ENCODE measurements around the gene FNTB. TPM values are rescaled to one million over a fixed set of nuclear protein-coding genes. Genes with fewer than 3 reads are reported as not detected.

FNTB gene
- total and polyA plus RNA-seq, 2 of the 8 experiments (the other 6 are each of a cell fraction or from before 2014, with no cell fraction given): 16.0 to 20.7 TPM

DNA sequence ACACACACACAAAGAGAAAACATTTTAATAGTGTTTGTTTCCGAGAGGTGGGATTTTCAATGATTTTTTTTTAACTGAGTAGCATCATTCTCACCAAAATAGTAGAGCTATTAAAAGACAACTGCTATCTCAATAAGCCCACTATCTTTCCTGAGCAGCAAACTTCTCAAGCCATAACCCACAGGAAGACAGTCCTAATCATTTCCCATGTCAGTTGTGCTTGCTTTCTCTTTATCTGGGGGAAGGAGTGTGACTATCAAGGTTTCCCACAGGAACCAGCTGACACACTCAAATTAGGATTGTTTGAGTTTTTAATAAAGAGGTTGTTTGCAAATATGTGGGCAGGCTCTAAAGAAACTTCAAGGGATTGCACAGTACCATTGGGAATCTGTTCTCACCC is 120.5 kb downstream of the FNTB start:
- Histone ChIP-seq H3K56ac (replicated peaks; ENCODE audit: insufficient read length, low read depth, low read length) (no peak overlapping the region), H4K5ac (ENCODE audit: insufficient read length, low read depth, low read length) (no peak overlapping the region), H4K91ac (replicated peaks; ENCODE audit: insufficient read length, low read length) (no peak overlapping the region), H2BK5ac (ENCODE audit: low read depth, low read length) (no peak overlapping the region), H3K23ac (ENCODE audit: insufficient read length) (no peak overlapping the region), H3K4me3 (ENCODE audit: extremely low read depth in 1 of 4, insufficient read depth in 2 of 4, low read depth in 3 of 4, low read length in 4 of 4) (no peak overlapping the region), H4K8ac (ENCODE audit: extremely low read depth, insufficient read depth, low read length) (no peak overlapping the region), H3K27me3 (replicated peaks in 1 of 4; ENCODE audit: control insufficient read depth in 3 of 4, extremely low read depth in 1 of 4, insufficient read depth in 3 of 4, low read length in 3 of 4) (no peaks in the 10 kb centered on the region; a peak in 2 of 7 replicates), H2BK120ac (replicated peaks; ENCODE audit: low read depth, low read length) (no peak overlapping the region), H3K4me1 (replicated peaks in 1 of 4; ENCODE audit: control insufficient read depth in 3 of 4, insufficient read depth in 4 of 4, low read length in 3 of 4) (peaks cover 0 to 1% (median 0%) of the 10 kb centered on the region in 4 experiments; a peak in 2 of 7 replicates), H3K23me2 (ENCODE audit: low read depth, low read length) (peaks cover 5% of the 10 kb centered on the region; the same call in 1 of the 2 replicates), H3K9me3 (ENCODE audit: insufficient read depth in 2 of 2, low read depth in 1 of 2, low read length in 1 of 2) (no peaks in the 10 kb centered on the region), H2AK5ac (ENCODE audit: low read depth, low read length) (no peak overlapping the region), H3K27ac (ENCODE audit: low read depth, low read length) (no peak overlapping the region), H3K36me3 (ENCODE audit: control insufficient read depth in 2 of 4, insufficient read depth in 4 of 4, low read length in 3 of 4) (no peaks in the 10 kb centered on the region), H3K4ac (replicated peaks; ENCODE audit: insufficient read length, low read depth, low read length) (no peak overlapping the region), H3K79me2 (ENCODE audit: control insufficient read depth in 1 of 2, insufficient read depth in 2 of 2, low read length in 2 of 2) (no peaks in the 10 kb centered on the region), H2BK15ac (ENCODE audit: low read length) (no peak overlapping the region), H2BK20ac (ENCODE audit: low read length) (no peak overlapping the region), H4K20me1 (replicated peaks in 1 of 2; ENCODE audit: control insufficient read depth in 1 of 2, insufficient read depth in 2 of 2, low read length in 2 of 2) (no peaks in the 10 kb centered on the region), H3K4me2 (ENCODE audit: insufficient read depth in 1 of 2, low read depth in 2 of 2, low read length in 2 of 2) (no peak overlapping the region), H3K18ac (ENCODE audit: extremely low read depth, low read length) (no peak overlapping the region), H2BK12ac (ENCODE audit: low read depth, low read length) (no peak overlapping the region), H3K79me1 (ENCODE audit: low read depth, low read length) (no peaks in the 10 kb centered on the region), H2AFZ (ENCODE audit: low read length) (no peak overlapping the region), H3K9ac (replicated peaks in 1 of 4; ENCODE audit: extremely low read depth in 1 of 4, low read depth in 3 of 4, low read length in 3 of 4) (no peak overlapping the region), H3K14ac (ENCODE audit: insufficient read length) (no peak overlapping the region)
- ChIA-PET POLR2A (ENCODE audit: partially characterized antibody) (interaction anchor here (0.6 kb wide), 1 partner anchor 13 kb away, joined by 3 read pairs; no protein-coding TSS in a partner anchor), CTCF (ENCODE audit: partially characterized antibody) (interaction anchor here (0.6 to 1.2 kb wide), 2 partner anchors 10 to 211 kb away, joined by 4 to 8 read pairs; no protein-coding TSS in a partner anchor)
- DNase-seq (ENCODE audit: low read depth in 1 of 2, low spot score in 2 of 2): no peak
- FAIRE-seq: no peak
- 85% methylated on average over 1 of the region's 1 CpG; no CpG with 5 or more reads in 1 of the 2 experiments for WGBS, 2 experiments (ENCODE audit: extremely low coverage in 1 of 2, insufficient coverage in 1 of 2, insufficient read length in 1 of 2, insufficient replicate concordance in 2 of 2, low coverage in 1 of 2, low lambda C conversion rate in 2 of 2, missing lambda C conversion rate in 1 of 2)
- TF ChIP-seq CHD1 (IDR thresholded peaks at IDR 0.05; ENCODE audit: low read depth, low read length) (no peak), TBP (IDR thresholded peaks at IDR 0.05; ENCODE audit: low read depth, low read length) (no peak), RFX5 (IDR thresholded peaks at IDR 0.05; ENCODE audit: borderline replicate concordance, low read depth, low read length) (no peak), NANOG (IDR thresholded peaks at IDR 0.05; ENCODE audit: insufficient read depth, low read depth, low read length, poor library complexity, severe bottlenecking) (no peak), PHF8 (conservative IDR thresholded peaks at IDR 0.05; ENCODE audit: low read depth, low read length) (no peak), EGR1 (IDR thresholded peaks at IDR 0.05; ENCODE audit: borderline replicate concordance, low read depth, low read length) (no peak), KDM4A (IDR thresholded peaks at IDR 0.05; ENCODE audit: low read depth, low read length, severe bottlenecking) (no peak), POLR2AphosphoS5 (IDR thresholded peaks at IDR 0.05; ENCODE audit: low read depth, low read length) (no peak), POLR2A (IDR thresholded peaks at IDR 0.05; ENCODE audit: control extremely low read depth in 1 of 2, low read depth in 2 of 2, low read length in 2 of 2) (no peak), JUND (IDR thresholded peaks at IDR 0.05; ENCODE audit: low read length) (no peak), SP1 (IDR thresholded peaks at IDR 0.05; ENCODE audit: low read depth, low read length) (no peak), CBX5 (IDR thresholded peaks at IDR 0.05; ENCODE audit: low read depth, low read length) (no peak), KDM1A (IDR thresholded peaks at IDR 0.05; ENCODE audit: borderline replicate concordance, low read length) (no peak)
